ENCODE measurements around the gene CATSPER1. TPM values are rescaled to one million over a fixed set of nuclear protein-coding genes. Genes with fewer than 3 reads are reported as not detected.

The CATSPER1 gene
- total RNA-seq, 1 experiment from 2014 or later, result 2.4 TPM

DNA sequence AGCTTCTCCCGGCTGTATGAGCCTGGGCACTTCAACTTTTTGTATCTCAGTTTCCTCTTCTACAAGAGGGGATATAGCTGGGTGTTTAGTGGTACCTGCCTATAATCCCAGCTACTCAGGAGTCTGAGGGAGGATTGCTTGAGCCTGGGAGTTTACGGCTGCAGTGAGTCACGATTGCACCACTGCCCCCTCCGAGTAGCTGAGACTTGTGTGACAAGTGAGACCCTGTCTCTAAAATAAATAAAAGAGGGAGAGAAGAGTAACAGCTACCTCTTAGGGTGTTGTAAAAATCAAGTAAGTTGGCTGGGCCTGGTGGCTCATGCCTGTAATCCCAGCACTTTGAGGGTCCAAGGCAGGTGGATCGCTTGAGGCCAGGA is 10.0 kb upstream of the CATSPER1 start:
- H3K9ac ChIP-seq (ENCODE audit: low read length), result no peak overlapping the region
- no peak for TF ChIP-seq FOSL1 (IDR thresholded peaks at IDR 0.05; ENCODE audit: low read depth)
- TF ChIP-seq, protein P1, sequence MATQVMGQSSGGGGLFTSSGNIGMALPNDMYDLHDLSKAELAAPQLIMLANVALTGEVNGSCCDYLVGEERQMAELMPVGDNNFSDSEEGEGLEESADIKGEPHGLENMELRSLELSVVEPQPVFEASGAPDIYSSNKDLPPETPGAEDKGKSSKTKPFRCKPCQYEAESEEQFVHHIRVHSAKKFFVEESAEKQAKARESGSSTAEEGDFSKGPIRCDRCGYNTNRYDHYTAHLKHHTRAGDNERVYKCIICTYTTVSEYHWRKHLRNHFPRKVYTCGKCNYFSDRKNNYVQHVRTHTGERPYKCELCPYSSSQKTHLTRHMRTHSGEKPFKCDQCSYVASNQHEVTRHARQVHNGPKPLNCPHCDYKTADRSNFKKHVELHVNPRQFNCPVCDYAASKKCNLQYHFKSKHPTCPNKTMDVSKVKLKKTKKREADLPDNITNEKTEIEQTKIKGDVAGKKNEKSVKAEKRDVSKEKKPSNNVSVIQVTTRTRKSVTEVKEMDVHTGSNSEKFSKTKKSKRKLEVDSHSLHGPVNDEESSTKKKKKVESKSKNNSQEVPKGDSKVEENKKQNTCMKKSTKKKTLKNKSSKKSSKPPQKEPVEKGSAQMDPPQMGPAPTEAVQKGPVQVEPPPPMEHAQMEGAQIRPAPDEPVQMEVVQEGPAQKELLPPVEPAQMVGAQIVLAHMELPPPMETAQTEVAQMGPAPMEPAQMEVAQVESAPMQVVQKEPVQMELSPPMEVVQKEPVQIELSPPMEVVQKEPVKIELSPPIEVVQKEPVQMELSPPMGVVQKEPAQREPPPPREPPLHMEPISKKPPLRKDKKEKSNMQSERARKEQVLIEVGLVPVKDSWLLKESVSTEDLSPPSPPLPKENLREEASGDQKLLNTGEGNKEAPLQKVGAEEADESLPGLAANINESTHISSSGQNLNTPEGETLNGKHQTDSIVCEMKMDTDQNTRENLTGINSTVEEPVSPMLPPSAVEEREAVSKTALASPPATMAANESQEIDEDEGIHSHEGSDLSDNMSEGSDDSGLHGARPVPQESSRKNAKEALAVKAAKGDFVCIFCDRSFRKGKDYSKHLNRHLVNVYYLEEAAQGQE (IDR thresholded peaks at IDR 0.05; ENCODE audit: low read depth), result no peak
- no peak for TF ChIP-seq YY1 (IDR thresholded peaks at IDR 0.05; ENCODE audit: extremely low read depth, insufficient replicate concordance, low read depth, low read length)
- TF ChIP-seq EGR1 (IDR thresholded peaks at IDR 0.05; ENCODE audit: low read depth), result no peak
- no peak for TF ChIP-seq POLR2A (IDR thresholded peaks at IDR 0.05; ENCODE audit: borderline replicate concordance, extremely low read depth, insufficient read depth, insufficient read length)
- TF ChIP-seq CBX3 (IDR thresholded peaks at IDR 0.05; ENCODE audit: low read depth), result no peak
- no peak overlapping the region for H3K27ac ChIP-seq (ENCODE audit: low read depth, low read length)
- H3K4me3 ChIP-seq (replicated peaks in 1 of 2; ENCODE audit: low read depth in 1 of 2, low read length in 2 of 2), result no peak overlapping the region
- DNase-seq (ENCODE audit: low read depth, low spot score) (no peak), ATAC-seq (no peak)
- ChIA-PET POLR2A (interaction anchor here (0.7 kb wide), 1 partner anchor 48 kb away, joined by 4 read pairs; no protein-coding TSS in a partner anchor), RAD21 (ENCODE audit: low non-redundant PET in 1 of 2, low total read pairs in 2 of 2, uncharacterized antibody in 2 of 2, unreplicated experiment in 2 of 2) (no interaction called here), CTCF (interaction anchor here (3.1 kb wide), 1 partner anchor 9 kb away, joined by 14 read pairs; no protein-coding TSS in a partner anchor)
- H3K79me2 ChIP-seq (ENCODE audit: insufficient read depth, low read length), result no peaks in the 10 kb centered on the region
- no peaks in the 10 kb centered on the region for H3K27me3 ChIP-seq (ENCODE audit: insufficient read depth, low read length)
- no peak overlapping the region for H3K4me2 ChIP-seq (ENCODE audit: low read length)
- no peaks in the 10 kb centered on the region for H4K20me1 ChIP-seq (ENCODE audit: insufficient read depth)
- no peaks in the 10 kb centered on the region for H3K36me3 ChIP-seq (ENCODE audit: control insufficient read depth in 1 of 2, insufficient read depth in 2 of 2, low read length in 2 of 2)
- BruUV-seq (replicated peaks), result no TSS peak
- H2AFZ ChIP-seq (ENCODE audit: low read depth, low read length, poor library complexity, severe bottlenecking), result no peak overlapping the region
- no peaks in the 10 kb centered on the region for H3K9me3 ChIP-seq (ENCODE audit: control insufficient read depth in 1 of 2, insufficient read depth in 1 of 2, low read depth in 1 of 2, low read length in 2 of 2)
- no peaks in the 10 kb centered on the region for H3K9me2 ChIP-seq (ENCODE audit: insufficient read depth)
- H3K4me1 ChIP-seq (ENCODE audit: control insufficient read depth in 1 of 2, insufficient read depth in 2 of 2, low read length in 2 of 2), result peaks cover 0 to 2% of the 10 kb centered on the region in 2 experiments; a peak in 2 of 4 replicates
- intact Hi-C loops (cut with micrococcal nuclease), result no loop called here

All from HCT116 (cell line).